ENCODE results near the gene TMEM266.

DNA sequence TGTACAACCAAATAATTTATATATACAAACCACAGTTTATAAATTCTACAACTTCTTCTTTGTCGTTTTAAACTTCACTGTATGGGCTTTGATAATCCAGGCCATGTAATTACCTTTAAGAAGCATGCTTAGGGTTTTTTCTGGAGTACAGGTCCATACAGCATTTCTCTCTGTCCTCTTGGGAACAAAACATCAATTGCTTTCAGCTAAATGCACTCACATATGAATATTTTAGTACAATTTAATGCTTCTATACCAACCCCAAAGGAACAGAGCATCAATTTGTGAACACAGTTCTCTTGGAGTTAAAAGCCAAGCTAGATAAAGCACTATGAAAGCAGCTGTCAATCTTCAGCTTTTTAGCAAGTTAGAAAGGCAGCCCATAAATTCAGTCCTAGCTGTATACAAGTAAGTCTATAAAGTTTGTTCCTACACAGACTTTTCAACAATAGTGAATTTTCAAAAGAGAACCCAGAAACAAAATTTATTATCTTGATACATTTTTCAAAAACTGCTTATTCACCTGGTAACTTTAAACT, 185.4 kb downstream of the TMEM266 start:
- TF ChIP-seq, protein P1, sequence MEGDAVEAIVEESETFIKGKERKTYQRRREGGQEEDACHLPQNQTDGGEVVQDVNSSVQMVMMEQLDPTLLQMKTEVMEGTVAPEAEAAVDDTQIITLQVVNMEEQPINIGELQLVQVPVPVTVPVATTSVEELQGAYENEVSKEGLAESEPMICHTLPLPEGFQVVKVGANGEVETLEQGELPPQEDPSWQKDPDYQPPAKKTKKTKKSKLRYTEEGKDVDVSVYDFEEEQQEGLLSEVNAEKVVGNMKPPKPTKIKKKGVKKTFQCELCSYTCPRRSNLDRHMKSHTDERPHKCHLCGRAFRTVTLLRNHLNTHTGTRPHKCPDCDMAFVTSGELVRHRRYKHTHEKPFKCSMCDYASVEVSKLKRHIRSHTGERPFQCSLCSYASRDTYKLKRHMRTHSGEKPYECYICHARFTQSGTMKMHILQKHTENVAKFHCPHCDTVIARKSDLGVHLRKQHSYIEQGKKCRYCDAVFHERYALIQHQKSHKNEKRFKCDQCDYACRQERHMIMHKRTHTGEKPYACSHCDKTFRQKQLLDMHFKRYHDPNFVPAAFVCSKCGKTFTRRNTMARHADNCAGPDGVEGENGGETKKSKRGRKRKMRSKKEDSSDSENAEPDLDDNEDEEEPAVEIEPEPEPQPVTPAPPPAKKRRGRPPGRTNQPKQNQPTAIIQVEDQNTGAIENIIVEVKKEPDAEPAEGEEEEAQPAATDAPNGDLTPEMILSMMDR (IDR thresholded peaks at IDR 0.05; ENCODE audit: low read depth, low read length): no peak
- TF ChIP-seq POLR2A (IDR thresholded peaks at IDR 0.05; ENCODE audit: extremely low read depth, insufficient read length) (no peak), MYC (IDR thresholded peaks at IDR 0.05; ENCODE audit: low read depth, low read length) (no peak)
- TF ChIP-seq, protein P2, sequence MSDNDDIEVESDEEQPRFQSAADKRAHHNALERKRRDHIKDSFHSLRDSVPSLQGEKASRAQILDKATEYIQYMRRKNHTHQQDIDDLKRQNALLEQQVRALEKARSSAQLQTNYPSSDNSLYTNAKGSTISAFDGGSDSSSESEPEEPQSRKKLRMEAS (IDR thresholded peaks at IDR 0.05; ENCODE audit: low read depth, low read length): no peak
